Measurements from ENCODE around the gene THSD8. TPM values are rescaled to one million over a fixed set of nuclear protein-coding genes. Genes with fewer than 3 reads are reported as not detected.

Gene THSD8
- polyA plus RNA-seq, 1 donor from 2014 or later, result not detected

- no peak overlapping the region for H2AFZ ChIP-seq (ENCODE audit: low read depth, low read length)
- H3K4me3 ChIP-seq (ENCODE audit: low read length), result no peak overlapping the region
- H3K9me3 ChIP-seq (ENCODE audit: low read length), result no peaks in the 10 kb centered on the region
- peaks cover 36% of the 10 kb centered on the region for H3K27me3 ChIP-seq (ENCODE audit: insufficient read depth, low read depth, low read length)
- no peaks in the 10 kb centered on the region for H3F3A ChIP-seq (ENCODE audit: insufficient read depth, low read length, poor library complexity, severe bottlenecking)
- no peak overlapping the region for H3K27ac ChIP-seq (ENCODE audit: low read length)
- no peaks in the 10 kb centered on the region for H3K36me3 ChIP-seq (ENCODE audit: insufficient read depth, low read length)
- TF ChIP-seq EZH2 (IDR thresholded peaks at IDR 0.05; ENCODE audit: borderline replicate concordance, insufficient read depth, low read length, poor library complexity, severe bottlenecking) (no peak), TAF1 (IDR thresholded peaks at IDR 0.05; ENCODE audit: low read depth) (no peak), MXI1 (conservative IDR thresholded peaks at IDR 0.05; ENCODE audit: poor library complexity, severe bottlenecking) (no peak), REST (IDR thresholded peaks at IDR 0.05; ENCODE audit: borderline replicate concordance) (no peak), SMC3 (conservative IDR thresholded peaks at IDR 0.05; ENCODE audit: poor library complexity) (no peak), POLR2AphosphoS5 (IDR thresholded peaks at IDR 0.05) (no peak), RAD21 (conservative IDR thresholded peaks at IDR 0.05) (no peak)
- no peaks in the 10 kb centered on the region for H3K9me2 ChIP-seq (ENCODE audit: insufficient read depth, low read length)
- H3K4me2 ChIP-seq (ENCODE audit: low read length), result no peak overlapping the region
- H4K20me1 ChIP-seq (ENCODE audit: insufficient read depth), result no peaks in the 10 kb centered on the region
- H3K79me2 ChIP-seq (replicated peaks; ENCODE audit: insufficient read depth, low read length), result no peaks in the 10 kb centered on the region
- H3K9ac ChIP-seq (ENCODE audit: low read length), result no peak overlapping the region
Observed at GRCh38 chr19:12828494-12828893, 26.6 kb downstream of the THSD8 start.

- peak overlapping the region; percentile 45 for H3K9ac ChIP-seq (ENCODE audit: low read length)
- H3F3A ChIP-seq (ENCODE audit: insufficient read depth, low read length, poor library complexity, severe bottlenecking), result no peaks in the 10 kb centered on the region
- H3K27ac ChIP-seq (ENCODE audit: low read length), result no peak overlapping the region
- H3K4me3 ChIP-seq (ENCODE audit: low read length), result peak overlapping the region; percentile 79
- H3K27me3 ChIP-seq (ENCODE audit: insufficient read depth, low read depth, low read length), result peaks cover 56% of the 10 kb centered on the region
- no peaks in the 10 kb centered on the region for H3K9me2 ChIP-seq (ENCODE audit: insufficient read depth, low read length)
- H4K20me1 ChIP-seq (ENCODE audit: insufficient read depth), result no peaks in the 10 kb centered on the region
- peak overlapping the region; percentile 65 for H3K4me2 ChIP-seq (ENCODE audit: low read length)
- H3K36me3 ChIP-seq (ENCODE audit: insufficient read depth, low read length), result no peaks in the 10 kb centered on the region
- TF ChIP-seq RAD21 (conservative IDR thresholded peaks at IDR 0.05) (no peak), EP300 (conservative IDR thresholded peaks at IDR 0.05; ENCODE audit: poor library complexity, severe bottlenecking) (no peak), SMC3 (conservative IDR thresholded peaks at IDR 0.05; ENCODE audit: poor library complexity) (no peak), REST (IDR thresholded peaks at IDR 0.05; ENCODE audit: borderline replicate concordance) (no peak), CTCF (IDR thresholded peaks at IDR 0.05; ENCODE audit: poor library complexity, severe bottlenecking) (no peak), TAF1 (IDR thresholded peaks at IDR 0.05; ENCODE audit: low read depth) (no peak), EZH2 (IDR thresholded peaks at IDR 0.05; ENCODE audit: borderline replicate concordance, insufficient read depth, low read length, poor library complexity, severe bottlenecking) (no peak), MXI1 (conservative IDR thresholded peaks at IDR 0.05; ENCODE audit: poor library complexity, severe bottlenecking) (no peak), POLR2AphosphoS5 (IDR thresholded peaks at IDR 0.05) (no peak)
- H3K9me3 ChIP-seq (ENCODE audit: low read length), result no peaks in the 10 kb centered on the region
- H3K79me2 ChIP-seq (replicated peaks; ENCODE audit: insufficient read depth, low read length), result peaks cover 5% of the 10 kb centered on the region
- no peak overlapping the region for H2AFZ ChIP-seq (ENCODE audit: low read depth, low read length)
Observed at GRCh38 chr19:12833418-12833737, 31.5 kb downstream of the THSD8 start.
